Endothelial cell of umbilical vein (primary cell): ENCODE measurements around the gene CPT1A. TPM values are rescaled to one million over a fixed set of nuclear protein-coding genes. Genes with fewer than 3 reads are reported as not detected.

ENCODE experiments used
- BruUV-seq: library from RNA; stranded (reverse); fragments of 400-500 nt; replicated peaks from 2 replicates; lab custom pipeline; 2021; lab: Mats Ljungman, UMichigan
- CTCF ChIA-PET: fragments of 300-600, 350-600 bp; sonication (Branson Sonifier 250); formaldehyde crosslinking; loops from one replicate; lab custom pipeline; 2021; ENCODE audit warnings: antibody characterized with exemption, inconsistent platforms; lab: Charles Lee
- POLR2A ChIA-PET: fragments of 300-600, 350-600 bp; sonication (Branson Sonifier 250); formaldehyde crosslinking; loops from one replicate; lab custom pipeline; 2021; ENCODE audit warnings: antibody characterized with exemption, inconsistent platforms; lab: Charles Lee
- DNase-seq: peaks from one replicate; pipeline ENCODE4 v3.0.0-alpha.2; 2011; ENCODE audit warnings: low read depth, low spot score
- FAIRE-seq: peaks from 2 replicates; lab custom pipeline; 2011; peaks lifted over from hg19 to GRCh38; lab: Jason Lieb, UNC
- H2AFZ ChIP-seq: 2 replicates; pipeline ENCODE4 v1.6.0; 2012; ENCODE audit warnings: low read depth, low read length, control low read depth, inconsistent platforms
- H3K27ac ChIP-seq: 2 replicates; pipeline ENCODE4 v1.5.1; 2011; ENCODE audit warnings: low read depth, mild to moderate bottlenecking, control low read depth, low read length, moderate library complexity; ENCODE audit not compliant: insufficient read depth
- H3K27me3 ChIP-seq, 2 experiments: 2 replicates each; pipeline versions ENCODE4 v1.6.0 to v1.6.1; 2011; ENCODE audit warnings: low read length in 2 of 2, mixed read lengths in 1 of 2; ENCODE audit not compliant: control insufficient read depth in 2 of 2, insufficient read depth in 2 of 2
- H3K36me3 ChIP-seq, 2 experiments: 2 replicates in 1 of 2; 3 replicates in 1 of 2; pipeline ENCODE4 v1.5.1; 2011; ENCODE audit warnings: low read length in 2 of 2, mild to moderate bottlenecking in 1 of 2, moderate library complexity in 1 of 2; ENCODE audit not compliant: control insufficient read depth in 2 of 2, insufficient read depth in 2 of 2; ENCODE audit errors: extremely low read depth in 1 of 2
- H3K4me1 ChIP-seq: 3 replicates; pipeline ENCODE4 v1.5.1; 2011; ENCODE audit warnings: mild to moderate bottlenecking, low read length; ENCODE audit not compliant: control insufficient read depth, insufficient read depth; ENCODE audit errors: extremely low read depth
- H3K4me2 ChIP-seq: 2 replicates; pipeline ENCODE4 v1.6.1; 2011; ENCODE audit warnings: low read length, control low read depth, mixed read lengths; ENCODE audit not compliant: insufficient read depth
- H3K4me3 ChIP-seq, 3 experiments: fragments of 200-600 bp in 1 of 3; sonication (generic), shearing (Covaris generic) in 1 of 3; replicated peaks in 1 of 3; 2 replicates each; pipeline ENCODE4 v1.5.1; 2011 to 2016; ENCODE audit warnings: control low read depth in 3 of 3, low read length in 3 of 3, mild to moderate bottlenecking in 2 of 3, inconsistent platforms in 1 of 3, low read depth in 1 of 3, moderate library complexity in 1 of 3; ENCODE audit not compliant: insufficient read depth in 1 of 3
- H3K79me2 ChIP-seq: 2 replicates; pipeline ENCODE4 v1.6.0; 2012; ENCODE audit warnings: low read length, inconsistent platforms; ENCODE audit not compliant: control insufficient read depth, insufficient read depth
- H3K9ac ChIP-seq: replicated peaks from 2 replicates; pipeline ENCODE3; 2011; ENCODE audit warnings: low read length, control low read depth; ENCODE audit not compliant: insufficient read depth; ENCODE audit errors: extremely low read depth
- H3K9me1 ChIP-seq: replicated peaks from 3 replicates; pipeline ENCODE4 v1.6.0; 2011; ENCODE audit warnings: mild to moderate bottlenecking, low read length; ENCODE audit not compliant: control insufficient read depth, insufficient read depth; ENCODE audit errors: extremely low read depth
- H3K9me3 ChIP-seq: replicated peaks from 2 replicates; pipeline ENCODE4 v1.5.1; 2012; ENCODE audit warnings: low read length, inconsistent platforms; ENCODE audit not compliant: control insufficient read depth, insufficient read depth
- H4K20me1 ChIP-seq: replicated peaks from 2 replicates; pipeline ENCODE3; 2011; ENCODE audit warnings: mild to moderate bottlenecking, low read length; ENCODE audit not compliant: control insufficient read depth, insufficient read depth; ENCODE audit errors: extremely low read depth
- CTCF ChIP-seq, 2 donors: IDR thresholded peaks; 1 replicate in 1 of 2; 2 replicates in 1 of 2; pipeline ENCODE4 v1.5.1; 2011; ENCODE audit warnings: low read length in 2 of 2, mild to moderate bottlenecking in 2 of 2, moderate library complexity in 2 of 2, control low read depth in 1 of 2, inconsistent platforms in 1 of 2, low read depth in 1 of 2; ENCODE audit not compliant: insufficient read depth in 1 of 2; ENCODE audit errors: extremely low read depth in 1 of 2
- EZH2 ChIP-seq: IDR thresholded peaks from 2 replicates; pipeline ENCODE4 v1.6.1; 2012; ENCODE audit warnings: borderline replicate concordance, low read depth, mild to moderate bottlenecking, moderate library complexity, low read length, inconsistent platforms; ENCODE audit not compliant: severe bottlenecking
- FOS ChIP-seq: IDR thresholded peaks from 2 replicates; pipeline ENCODE4 v1.6.1; 2011; ENCODE audit warnings: mild to moderate bottlenecking, low read length, moderate library complexity, borderline replicate concordance; ENCODE audit not compliant: insufficient read depth
- GATA2 ChIP-seq: IDR thresholded peaks from 2 replicates; pipeline ENCODE4 v1.7.0; 2011; ENCODE audit warnings: low read depth, mild to moderate bottlenecking, moderate library complexity, mixed read lengths, low read length; ENCODE audit not compliant: insufficient read length, insufficient read depth
- JUN ChIP-seq: IDR thresholded peaks from 2 replicates; pipeline ENCODE4 v1.6.1; 2011; ENCODE audit warnings: borderline replicate concordance, low read depth; ENCODE audit not compliant: insufficient read length, insufficient read depth
- MAX ChIP-seq: IDR thresholded peaks from 2 replicates; pipeline ENCODE4 v1.6.1; 2011; ENCODE audit not compliant: insufficient read depth, insufficient read length
- MYC ChIP-seq: IDR thresholded peaks from one replicate; pipeline ENCODE4 v1.6.1; 2011; ENCODE audit warnings: mild to moderate bottlenecking, low read depth, low read length
- POLR2A ChIP-seq: IDR thresholded peaks from 2 replicates; pipeline ENCODE4 v1.6.1; 2012; ENCODE audit warnings: low read depth, mild to moderate bottlenecking, control low read depth, low read length
- POLR2AphosphoS5 ChIP-seq: IDR thresholded peaks from 2 replicates; pipeline ENCODE4 v1.6.1; 2012; ENCODE audit warnings: low read depth, mild to moderate bottlenecking, control low read depth, low read length, moderate library complexity; ENCODE audit not compliant: insufficient read depth
- dilution Hi-C: fragments of 300-500 bp; cut with MboI; formaldehyde crosslinking; loops from one replicate; pipeline ENCODE4 v1.15.0; 2019; ENCODE audit warnings: low sequenced_read_pairs; ENCODE audit not compliant: extremely low pct_ligation_motif_present
- intact Hi-C: fragments of 100-400 bp; cut with micrococcal nuclease; formaldehyde crosslinking; loops from one replicate; pipeline ENCODE4 v1.10.0; 2022
- polyA plus RNA-seq, 4 experiments: library from polyadenylated mRNA; depleted of rRNA in 3 of 4; stranded (reverse) in 3 of 4; unstranded in 1 of 4; fragments of >200 nt; gene quantifications; 2 replicates each; pipeline versions ENCODE4 v1.2.1 to v1.2.3, GENCODE V29; 2011 to 2012; ENCODE audit warnings: missing spikeins in 1 of 4
- total RNA-seq: library from RNA; stranded (reverse); gene quantifications from 2 replicates; pipeline ENCODE4 v1.2.3, GENCODE V29; 2021

CPT1A gene
- total and polyA plus RNA-seq, 2 donors (not counting 3 experiments of a cell fraction or from before 2014, with no cell fraction given) = 26.3 to 62.1 TPM

GRCh38 chr11:68792400-68792966 is 49.2 kb downstream of the CPT1A start:
- ChIA-PET POLR2A (no interaction called here), CTCF (no interaction called here)
- DNase-seq = no peak
- no peak overlapping the region for H3K4me3 ChIP-seq
- FAIRE-seq = no peak
- no peaks in the 10 kb centered on the region for H3K9me1 ChIP-seq
- no peak overlapping the region for H2AFZ ChIP-seq
- no peaks in the 10 kb centered on the region for H3K4me1 ChIP-seq
- no peak overlapping the region for H3K9ac ChIP-seq
- peaks cover 0 to 31% of the 10 kb centered on the region in 2 experiments for H3K36me3 ChIP-seq
- H3K27me3 ChIP-seq = no peaks in the 10 kb centered on the region
- no peak overlapping the region for H3K4me2 ChIP-seq
- H3K27ac ChIP-seq = no peak overlapping the region
- TF ChIP-seq FOS (no peak), CTCF (IDR thresholded peaks at IDR 0.05; ENCODE audit: extremely low read depth in 1 of 2, insufficient read depth in 1 of 2, low read depth in 1 of 2, low read length in 2 of 2) (no peak), EZH2 (no peak), POLR2AphosphoS5 (no peak), GATA2 (no peak), MYC (no peak), JUN (no peak), POLR2A (no peak), MAX (no peak)
- dilution Hi-C loops = no loop called here
- no TSS peak for BruUV-seq
- no peaks in the 10 kb centered on the region for H3K79me2 ChIP-seq
- intact Hi-C loops = no loop called here
- H4K20me1 ChIP-seq = no peaks in the 10 kb centered on the region
- no peaks in the 10 kb centered on the region for H3K9me3 ChIP-seq
